Fibroblast of lung (primary cell): ENCODE results near the gene ATP11A. TPM values are rescaled to one million over a fixed set of nuclear protein-coding genes. Genes with fewer than 3 reads are reported as not detected.
"Not testable (repeated sequence)": the region's sequence is repeated elsewhere in the genome, so short reads cannot be mapped to it uniquely, and the experiment has no call there.

Source experiments
- DNase-seq, 2 donors: peaks; one replicate each; pipeline versions ENCODE4 v3.0.0 to v3.0.0-alpha.2; 2010; ENCODE audit warnings: low read depth in 2 of 2
- H2AFZ ChIP-seq: 2 replicates; pipeline ENCODE4 v1.5.1; 2012; ENCODE audit warnings: low read length, control low read depth, inconsistent platforms
- H3K27ac ChIP-seq: 2 replicates; pipeline ENCODE4 v1.5.1; 2011; ENCODE audit warnings: low read length, control low read depth; ENCODE audit not compliant: insufficient read depth
- H3K27me3 ChIP-seq: 2 replicates; pipeline ENCODE4 v1.5.1; 2011; ENCODE audit warnings: mild to moderate bottlenecking, low read length; ENCODE audit not compliant: control insufficient read depth, insufficient read depth
- H3K36me3 ChIP-seq: 2 replicates; pipeline ENCODE4 v1.5.1; 2011; ENCODE audit warnings: low read length; ENCODE audit not compliant: control insufficient read depth, insufficient read depth
- H3K4me1 ChIP-seq: 2 replicates; pipeline ENCODE4 v1.5.1; 2011; ENCODE audit warnings: low read length; ENCODE audit not compliant: control insufficient read depth, insufficient read depth; ENCODE audit errors: extremely low read depth
- H3K4me2 ChIP-seq: 2 replicates; pipeline ENCODE4 v1.5.1; 2011; ENCODE audit warnings: low read length, control low read depth; ENCODE audit not compliant: insufficient read depth; ENCODE audit errors: extremely low read depth
- H3K4me3 ChIP-seq, 4 experiments: fragments of 200-600 bp in 1 of 4; sonication (generic) in 1 of 4; replicated peaks in 1 of 4; 2 replicates each; pipeline ENCODE4 v1.5.1; 2011 to 2016; ENCODE audit warnings: low read length in 4 of 4, low read depth in 3 of 4, mild to moderate bottlenecking in 3 of 4, control low read depth in 2 of 4, inconsistent platforms in 1 of 4, mixed read lengths in 1 of 4; ENCODE audit not compliant: insufficient read depth in 1 of 4; ENCODE audit errors: control extremely low read depth in 1 of 4
- H3K79me2 ChIP-seq: 2 replicates; pipeline ENCODE4 v1.5.1; 2012; ENCODE audit warnings: mild to moderate bottlenecking, low read length, inconsistent platforms; ENCODE audit not compliant: control insufficient read depth, insufficient read depth
- H3K9ac ChIP-seq: 2 replicates; pipeline ENCODE4 v1.5.1; 2011; ENCODE audit warnings: mild to moderate bottlenecking, low read length, control low read depth; ENCODE audit not compliant: insufficient read depth
- H3K9me3 ChIP-seq: 2 replicates; pipeline ENCODE4 v1.5.1; 2012; ENCODE audit warnings: low read depth, low read length; ENCODE audit not compliant: control insufficient read depth, insufficient read depth
- H4K20me1 ChIP-seq: 2 replicates; pipeline ENCODE4 v1.5.1; 2011; ENCODE audit warnings: low read length; ENCODE audit not compliant: control insufficient read depth, insufficient read depth; ENCODE audit errors: extremely low read depth
- EZH2 ChIP-seq: IDR thresholded peaks from 2 replicates; pipeline ENCODE4 v1.5.1; 2012; ENCODE audit warnings: low read length, control low read depth, mild to moderate bottlenecking; ENCODE audit errors: missing control alignments
- polyA plus RNA-seq, 2 donors: library from polyadenylated mRNA; depleted of rRNA in 1 of 2; stranded (reverse) in 1 of 2; unstranded in 1 of 2; fragments of >200 nt; gene quantifications; 2 replicates each; pipeline ENCODE4 v1.2.1, GENCODE V29; 2011 to 2012; ENCODE audit warnings: missing spikeins in 1 of 2
- total RNA-seq: library from RNA; depleted of rRNA; stranded (reverse); fragments of >200 nt; gene quantifications from 2 replicates; pipeline ENCODE4 v1.2.1, GENCODE V29; 2014
- TF ChIP-seq, protein P1 (sequence below), 2 donors: IDR thresholded peaks in 1 of 2; conservative IDR thresholded peaks in 1 of 2; 1 replicate in 1 of 2; 2 replicates in 1 of 2; pipeline ENCODE4 v1.5.1; 2011 to 2012; ENCODE audit warnings: low read length in 2 of 2, control low read depth in 1 of 2, inconsistent platforms in 1 of 2, low read depth in 1 of 2, mild to moderate bottlenecking in 1 of 2

Gene ATP11A
- total and polyA plus RNA-seq, 2 donors (not counting 1 experiment from before 2014, with no cell fraction given): 2.3 to 7.8 TPM

DNA sequence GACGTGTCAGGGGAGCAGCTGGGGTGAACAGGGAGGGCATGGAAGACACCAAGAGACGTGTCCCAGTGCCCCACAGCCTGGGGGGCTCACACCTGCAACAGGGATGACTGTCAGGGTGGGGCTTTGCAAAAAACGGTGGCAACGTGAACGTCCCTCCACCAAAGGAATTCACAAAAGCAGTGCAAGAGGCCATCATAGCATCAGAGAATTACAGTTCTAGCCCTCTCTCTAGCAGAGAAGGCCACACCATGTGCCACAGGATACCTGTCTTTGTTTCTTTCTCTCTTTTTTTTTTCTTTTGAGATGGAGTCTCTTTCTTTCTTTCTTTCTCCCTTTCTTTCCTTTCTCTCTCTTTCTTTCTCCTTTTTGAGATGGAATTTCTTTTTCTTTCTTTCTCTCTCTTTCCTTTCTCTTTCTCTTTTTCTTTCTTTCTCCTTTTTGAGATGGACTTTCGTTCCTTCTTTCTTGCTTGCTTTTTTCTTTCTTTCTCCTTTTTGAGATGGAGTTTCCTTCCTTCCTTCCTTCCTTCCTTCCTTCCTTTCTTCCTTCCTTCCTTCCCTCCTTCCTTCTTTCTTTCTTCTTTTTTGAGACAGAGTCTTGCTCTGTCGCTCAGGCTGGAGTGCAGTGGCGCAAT is 17.1 kb upstream of the ATP11A start:
- no peaks in the 10 kb centered on the region for H3K36me3 ChIP-seq
- no peak for DNase-seq
- no peak overlapping the region for H3K27ac ChIP-seq
- H3K79me2 ChIP-seq: no peaks in the 10 kb centered on the region
- no peaks in the 10 kb centered on the region for H3K4me1 ChIP-seq
- H3K4me3 ChIP-seq: no peak overlapping the region
- no peaks in the 10 kb centered on the region for H4K20me1 ChIP-seq
- H2AFZ ChIP-seq: no peak overlapping the region
- H3K4me2 ChIP-seq: no peak overlapping the region
- no peaks in the 10 kb centered on the region for H3K27me3 ChIP-seq
- TF ChIP-seq, protein P1, sequence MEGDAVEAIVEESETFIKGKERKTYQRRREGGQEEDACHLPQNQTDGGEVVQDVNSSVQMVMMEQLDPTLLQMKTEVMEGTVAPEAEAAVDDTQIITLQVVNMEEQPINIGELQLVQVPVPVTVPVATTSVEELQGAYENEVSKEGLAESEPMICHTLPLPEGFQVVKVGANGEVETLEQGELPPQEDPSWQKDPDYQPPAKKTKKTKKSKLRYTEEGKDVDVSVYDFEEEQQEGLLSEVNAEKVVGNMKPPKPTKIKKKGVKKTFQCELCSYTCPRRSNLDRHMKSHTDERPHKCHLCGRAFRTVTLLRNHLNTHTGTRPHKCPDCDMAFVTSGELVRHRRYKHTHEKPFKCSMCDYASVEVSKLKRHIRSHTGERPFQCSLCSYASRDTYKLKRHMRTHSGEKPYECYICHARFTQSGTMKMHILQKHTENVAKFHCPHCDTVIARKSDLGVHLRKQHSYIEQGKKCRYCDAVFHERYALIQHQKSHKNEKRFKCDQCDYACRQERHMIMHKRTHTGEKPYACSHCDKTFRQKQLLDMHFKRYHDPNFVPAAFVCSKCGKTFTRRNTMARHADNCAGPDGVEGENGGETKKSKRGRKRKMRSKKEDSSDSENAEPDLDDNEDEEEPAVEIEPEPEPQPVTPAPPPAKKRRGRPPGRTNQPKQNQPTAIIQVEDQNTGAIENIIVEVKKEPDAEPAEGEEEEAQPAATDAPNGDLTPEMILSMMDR (conservative IDR thresholded peaks at IDR 0.05 in 1 of 2, IDR thresholded peaks at IDR 0.05 in 1 of 2; ENCODE audit: low read depth in 1 of 2, low read length in 2 of 2): no peak
- TF ChIP-seq EZH2: no peak
- H3K9me3 ChIP-seq: no peaks in the 10 kb centered on the region
- H3K9ac ChIP-seq: no peak overlapping the region

DNA sequence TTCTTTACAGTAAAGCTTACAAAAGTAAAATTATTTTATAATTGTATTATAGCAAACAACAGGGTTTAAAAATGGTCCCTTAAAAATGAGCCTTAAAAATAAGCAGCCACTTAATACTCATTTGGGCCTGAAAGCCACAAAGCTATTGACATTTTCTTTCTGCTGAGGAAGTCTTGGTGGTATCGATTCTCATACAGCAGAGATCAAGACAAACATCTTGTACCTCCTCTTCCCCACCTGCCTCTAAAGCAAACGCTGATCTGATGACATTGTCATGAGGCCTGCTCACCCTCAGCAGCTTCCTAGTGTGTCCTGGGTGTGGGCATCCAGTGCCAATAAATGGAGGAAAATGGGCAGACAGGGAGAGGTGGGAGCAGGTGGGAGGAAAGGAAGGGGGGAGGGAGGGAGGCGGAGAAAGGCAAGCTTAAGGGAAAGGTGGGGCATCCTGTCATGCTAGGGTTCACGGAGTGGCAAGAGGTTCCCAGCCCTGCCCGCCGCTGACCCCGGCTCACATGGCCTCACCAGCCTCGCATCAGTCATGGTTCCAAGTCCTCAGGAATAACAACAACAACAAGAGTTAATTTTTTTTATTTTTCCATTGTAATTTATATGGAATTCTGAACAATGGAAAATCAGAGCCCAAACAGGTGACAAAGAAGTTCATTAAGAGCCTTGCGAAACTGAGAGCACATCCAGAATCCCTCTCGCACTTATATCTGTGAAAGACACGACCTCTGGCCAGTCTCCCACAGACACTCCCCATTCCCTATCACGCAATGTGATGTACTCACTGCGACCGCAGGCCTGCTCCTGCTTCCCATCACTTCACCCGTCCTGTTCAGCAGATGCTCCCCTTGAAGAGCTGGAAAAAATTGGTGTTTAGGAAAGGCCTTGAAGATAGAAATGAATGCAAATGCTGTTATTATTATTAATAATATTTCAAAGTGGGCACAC is 15.1 kb upstream of the ATP11A start:
- no peak for TF ChIP-seq EZH2
- TF ChIP-seq, protein P1 (conservative IDR thresholded peaks at IDR 0.05 in 1 of 2, IDR thresholded peaks at IDR 0.05 in 1 of 2; ENCODE audit: low read depth in 1 of 2, low read length in 2 of 2): no peak
- Histone ChIP-seq H4K20me1 (no peaks in the 10 kb centered on the region), H3K4me2 (no peak overlapping the region), H3K27ac (no peak overlapping the region), H3K4me3 (no peak overlapping the region), H3K9ac (no peak overlapping the region), H3K79me2 (no peaks in the 10 kb centered on the region), H3K36me3 (no peaks in the 10 kb centered on the region), H3K9me3 (no peaks in the 10 kb centered on the region), H3K27me3 (no peaks in the 10 kb centered on the region), H2AFZ (no peak overlapping the region), H3K4me1 (no peaks in the 10 kb centered on the region)
- no peak for DNase-seq

DNA sequence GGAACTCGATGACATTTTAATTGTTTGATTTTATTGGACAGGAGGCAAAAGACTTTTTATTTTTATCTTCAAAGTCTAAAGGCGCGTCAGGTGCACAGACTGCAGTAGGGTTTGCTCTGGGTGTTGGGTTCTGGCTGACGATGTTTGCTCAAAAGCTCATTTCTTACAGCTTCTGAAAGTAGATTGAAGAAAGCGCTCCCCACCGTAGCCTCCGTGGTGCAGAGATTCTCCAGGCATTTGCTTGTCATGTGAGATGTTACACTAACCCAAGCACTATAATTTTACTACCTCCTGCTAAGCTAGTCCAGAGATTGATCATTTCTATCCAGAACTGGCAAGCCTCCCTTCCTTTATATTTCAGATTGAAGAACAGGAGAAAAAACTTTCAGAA is 14.5 kb upstream of the ATP11A start:
- H3K9ac ChIP-seq: no peak overlapping the region
- no peaks in the 10 kb centered on the region for H3K79me2 ChIP-seq
- DNase-seq: no peak
- TF ChIP-seq, protein P1 (conservative IDR thresholded peaks at IDR 0.05 in 1 of 2, IDR thresholded peaks at IDR 0.05 in 1 of 2; ENCODE audit: low read depth in 1 of 2, low read length in 2 of 2): no peak
- TF ChIP-seq EZH2: no peak
- no peak overlapping the region for H3K4me2 ChIP-seq
- no peak overlapping the region for H3K27ac ChIP-seq
- no peak overlapping the region for H3K4me3 ChIP-seq
- no peak overlapping the region for H2AFZ ChIP-seq
- no peaks in the 10 kb centered on the region for H3K4me1 ChIP-seq
- H3K36me3 ChIP-seq: no peaks in the 10 kb centered on the region
- H3K27me3 ChIP-seq: no peaks in the 10 kb centered on the region
- no peaks in the 10 kb centered on the region for H4K20me1 ChIP-seq
- no peaks in the 10 kb centered on the region for H3K9me3 ChIP-seq

DNA sequence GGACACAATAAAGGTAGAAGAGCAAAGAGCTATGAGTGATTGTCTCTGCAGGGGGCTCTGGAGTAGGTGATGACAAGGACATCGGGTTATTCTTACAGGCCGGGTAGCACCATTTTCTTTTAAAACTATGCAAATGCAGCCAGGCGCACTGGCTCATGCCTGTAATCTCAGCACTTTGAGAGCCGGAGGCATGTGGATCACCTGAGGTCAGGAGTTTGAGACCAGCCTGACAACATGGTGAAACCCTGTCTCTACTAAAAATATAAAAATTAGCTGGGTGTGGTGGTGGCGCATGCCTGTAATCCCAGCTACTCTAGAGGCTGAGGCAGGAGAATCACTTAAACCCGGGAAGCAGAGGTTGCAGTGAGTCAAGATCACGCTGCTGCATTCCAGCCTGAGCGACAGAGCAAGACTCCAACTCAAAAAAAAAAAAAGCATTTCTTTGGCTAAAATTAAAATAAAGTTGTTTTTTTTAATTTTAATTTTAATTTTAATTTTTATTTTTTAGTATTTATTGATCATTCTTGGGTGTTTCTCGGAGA is 12.3 kb upstream of the ATP11A start:
- not testable (repeated sequence) for H3K27me3 ChIP-seq, H3K9me3 ChIP-seq, H3K9ac ChIP-seq, DNase-seq, H2AFZ ChIP-seq, H3K36me3 ChIP-seq, H3K27ac ChIP-seq, H3K4me3 ChIP-seq, H3K4me1 ChIP-seq, H3K4me2 ChIP-seq, H4K20me1 ChIP-seq, H3K79me2 ChIP-seq
